ENCODE results near the gene LETM1. TPM values are rescaled to one million over a fixed set of nuclear protein-coding genes. Genes with fewer than 3 reads are reported as not detected.

Gene LETM1
- total RNA-seq, 1 experiment from 2014 or later = 67.3 TPM

GRCh38 chr4:1866189-1866661 is 10.3 kb upstream of the LETM1 start:
- no peak overlapping the region for H3K4me2 ChIP-seq (ENCODE audit: low read length)
- CTCF ChIA-PET = no interaction called here

More at GRCh38 chr4:1866189-1866661, 10.3 kb upstream of the LETM1 start:
- H3K79me2 ChIP-seq (ENCODE audit: insufficient read depth, low read length) = no peaks in the 10 kb centered on the region
- BruUV-seq (replicated peaks) = no TSS peak
- ATAC-seq (no peak), DNase-seq (ENCODE audit: low read depth, low spot score) (no peak)
- H4K20me1 ChIP-seq (ENCODE audit: insufficient read depth) = no peaks in the 10 kb centered on the region
- RAD21 ChIA-PET (ENCODE audit: low non-redundant PET in 1 of 2, low total read pairs in 2 of 2, uncharacterized antibody in 2 of 2, unreplicated experiment in 2 of 2) = no interaction called here
- no peak for TF ChIP-seq ZNF274 (IDR thresholded peaks at IDR 0.05; ENCODE audit: low read depth, low read length)
- TF ChIP-seq EGR1 (IDR thresholded peaks at IDR 0.05; ENCODE audit: low read depth) = no peak
- no peak for TF ChIP-seq POLR2A (IDR thresholded peaks at IDR 0.05; ENCODE audit: borderline replicate concordance, extremely low read depth, insufficient read depth, insufficient read length)
- no peak for TF ChIP-seq JUND (IDR thresholded peaks at IDR 0.05)
- TF ChIP-seq TCF7L2 (IDR thresholded peaks at IDR 0.05; ENCODE audit: borderline replicate concordance, extremely low read depth, insufficient read depth, insufficient read length) = no peak
- no peak for TF ChIP-seq ATF3 (IDR thresholded peaks at IDR 0.05)
- TF ChIP-seq, protein P1, sequence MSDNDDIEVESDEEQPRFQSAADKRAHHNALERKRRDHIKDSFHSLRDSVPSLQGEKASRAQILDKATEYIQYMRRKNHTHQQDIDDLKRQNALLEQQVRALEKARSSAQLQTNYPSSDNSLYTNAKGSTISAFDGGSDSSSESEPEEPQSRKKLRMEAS (IDR thresholded peaks at IDR 0.05) = no peak
- no peak for TF ChIP-seq FOSL1 (IDR thresholded peaks at IDR 0.05; ENCODE audit: low read depth)
- no peak for TF ChIP-seq ELF1 (IDR thresholded peaks at IDR 0.05; ENCODE audit: borderline replicate concordance, low read depth)
- no peak for TF ChIP-seq CBX3 (IDR thresholded peaks at IDR 0.05; ENCODE audit: low read depth)
- no peak for TF ChIP-seq RAD21 (IDR thresholded peaks at IDR 0.05; ENCODE audit: low read depth)
- no peak for TF ChIP-seq ZBTB33 (IDR thresholded peaks at IDR 0.05; ENCODE audit: extremely low read depth, insufficient replicate concordance, low read length)
- TF ChIP-seq, protein P2, sequence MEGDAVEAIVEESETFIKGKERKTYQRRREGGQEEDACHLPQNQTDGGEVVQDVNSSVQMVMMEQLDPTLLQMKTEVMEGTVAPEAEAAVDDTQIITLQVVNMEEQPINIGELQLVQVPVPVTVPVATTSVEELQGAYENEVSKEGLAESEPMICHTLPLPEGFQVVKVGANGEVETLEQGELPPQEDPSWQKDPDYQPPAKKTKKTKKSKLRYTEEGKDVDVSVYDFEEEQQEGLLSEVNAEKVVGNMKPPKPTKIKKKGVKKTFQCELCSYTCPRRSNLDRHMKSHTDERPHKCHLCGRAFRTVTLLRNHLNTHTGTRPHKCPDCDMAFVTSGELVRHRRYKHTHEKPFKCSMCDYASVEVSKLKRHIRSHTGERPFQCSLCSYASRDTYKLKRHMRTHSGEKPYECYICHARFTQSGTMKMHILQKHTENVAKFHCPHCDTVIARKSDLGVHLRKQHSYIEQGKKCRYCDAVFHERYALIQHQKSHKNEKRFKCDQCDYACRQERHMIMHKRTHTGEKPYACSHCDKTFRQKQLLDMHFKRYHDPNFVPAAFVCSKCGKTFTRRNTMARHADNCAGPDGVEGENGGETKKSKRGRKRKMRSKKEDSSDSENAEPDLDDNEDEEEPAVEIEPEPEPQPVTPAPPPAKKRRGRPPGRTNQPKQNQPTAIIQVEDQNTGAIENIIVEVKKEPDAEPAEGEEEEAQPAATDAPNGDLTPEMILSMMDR (IDR thresholded peaks at IDR 0.05 in 2 of 3, conservative IDR thresholded peaks at IDR 0.05 in 1 of 3; ENCODE audit: borderline replicate concordance in 1 of 3, insufficient read depth in 1 of 3, low read depth in 2 of 3, low read length in 2 of 3) = no peak
- TF ChIP-seq SRF (IDR thresholded peaks at IDR 0.05; ENCODE audit: low read depth) = no peak
- TF ChIP-seq YY1 (IDR thresholded peaks at IDR 0.05; ENCODE audit: extremely low read depth, insufficient replicate concordance, low read depth, low read length) = no peak
- no peak for TF ChIP-seq ZFX (IDR thresholded peaks at IDR 0.05)
- no peak for TF ChIP-seq REST (IDR thresholded peaks at IDR 0.05; ENCODE audit: low read depth)
- no peaks in the 10 kb centered on the region for H3K27me3 ChIP-seq (ENCODE audit: insufficient read depth, low read length)
- intact Hi-C loops (cut with micrococcal nuclease) = no loop called here
- no peaks in the 10 kb centered on the region for H3K9me3 ChIP-seq (ENCODE audit: control insufficient read depth in 1 of 2, insufficient read depth in 1 of 2, low read depth in 1 of 2, low read length in 2 of 2)
- no peak overlapping the region for H3K27ac ChIP-seq (ENCODE audit: low read depth, low read length)
- POLR2A ChIA-PET = no interaction called here
- no peak overlapping the region for H3K9ac ChIP-seq (ENCODE audit: low read length)
- H3K36me3 ChIP-seq (ENCODE audit: control insufficient read depth in 1 of 2, insufficient read depth in 2 of 2, low read length in 2 of 2) = no peaks in the 10 kb centered on the region
- H3K4me3 ChIP-seq (replicated peaks in 1 of 2; ENCODE audit: low read depth in 1 of 2, low read length in 2 of 2) = no peak overlapping the region
- H3K4me1 ChIP-seq (ENCODE audit: control insufficient read depth in 1 of 2, insufficient read depth in 2 of 2, low read length in 2 of 2) = peaks cover 14 to 30% of the 10 kb centered on the region in 2 experiments
- H3K9me2 ChIP-seq (ENCODE audit: insufficient read depth) = no peaks in the 10 kb centered on the region
- no peak overlapping the region for H2AFZ ChIP-seq (ENCODE audit: low read depth, low read length, poor library complexity, severe bottlenecking)
